GDM1 (cell line): ENCODE measurements around the gene RASSF4.

Experiments used
- DNase-seq: peaks from one replicate; lab custom pipeline; 2025; lab: John Stamatoyannopoulos, UW

The RASSF4 gene

DNA sequence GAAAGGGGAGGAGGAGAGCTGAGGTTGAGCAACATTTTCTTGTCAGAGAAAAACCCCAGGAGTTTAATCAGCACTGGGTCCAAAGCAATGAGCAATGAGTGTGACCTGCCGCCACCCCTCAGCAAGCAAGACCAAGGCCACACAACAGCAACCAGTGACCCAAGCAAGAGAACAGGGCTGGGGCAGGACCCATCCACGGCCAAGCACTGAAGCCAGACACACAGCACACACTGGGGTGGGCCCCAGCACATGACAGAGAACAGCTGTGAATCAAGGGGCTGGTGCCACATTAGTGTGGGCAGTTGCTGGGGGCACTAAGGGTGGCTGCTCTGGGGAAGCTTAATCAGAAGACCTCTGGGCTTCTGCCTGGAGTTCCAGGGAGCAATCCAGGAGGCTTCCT is 32.2 kb upstream of the RASSF4 start:
- no peak for DNase-seq

DNA sequence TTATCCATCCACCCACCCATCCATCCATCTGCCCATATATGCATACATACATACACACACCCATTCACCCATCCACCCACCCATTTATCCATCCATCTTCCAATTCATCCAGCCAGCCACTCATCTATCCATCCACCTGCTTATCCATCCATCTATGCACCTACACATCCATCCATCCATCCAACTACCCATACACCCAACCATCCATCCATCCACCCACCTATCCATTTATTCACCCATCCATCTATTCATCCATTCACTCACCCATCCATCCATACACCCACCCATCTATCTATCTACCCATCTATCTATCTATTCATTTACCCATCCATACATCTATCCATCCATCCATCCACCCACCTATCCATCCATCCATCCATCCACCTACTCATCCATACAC is 31.1 kb upstream of the RASSF4 start:
- no peak for DNase-seq

DNA sequence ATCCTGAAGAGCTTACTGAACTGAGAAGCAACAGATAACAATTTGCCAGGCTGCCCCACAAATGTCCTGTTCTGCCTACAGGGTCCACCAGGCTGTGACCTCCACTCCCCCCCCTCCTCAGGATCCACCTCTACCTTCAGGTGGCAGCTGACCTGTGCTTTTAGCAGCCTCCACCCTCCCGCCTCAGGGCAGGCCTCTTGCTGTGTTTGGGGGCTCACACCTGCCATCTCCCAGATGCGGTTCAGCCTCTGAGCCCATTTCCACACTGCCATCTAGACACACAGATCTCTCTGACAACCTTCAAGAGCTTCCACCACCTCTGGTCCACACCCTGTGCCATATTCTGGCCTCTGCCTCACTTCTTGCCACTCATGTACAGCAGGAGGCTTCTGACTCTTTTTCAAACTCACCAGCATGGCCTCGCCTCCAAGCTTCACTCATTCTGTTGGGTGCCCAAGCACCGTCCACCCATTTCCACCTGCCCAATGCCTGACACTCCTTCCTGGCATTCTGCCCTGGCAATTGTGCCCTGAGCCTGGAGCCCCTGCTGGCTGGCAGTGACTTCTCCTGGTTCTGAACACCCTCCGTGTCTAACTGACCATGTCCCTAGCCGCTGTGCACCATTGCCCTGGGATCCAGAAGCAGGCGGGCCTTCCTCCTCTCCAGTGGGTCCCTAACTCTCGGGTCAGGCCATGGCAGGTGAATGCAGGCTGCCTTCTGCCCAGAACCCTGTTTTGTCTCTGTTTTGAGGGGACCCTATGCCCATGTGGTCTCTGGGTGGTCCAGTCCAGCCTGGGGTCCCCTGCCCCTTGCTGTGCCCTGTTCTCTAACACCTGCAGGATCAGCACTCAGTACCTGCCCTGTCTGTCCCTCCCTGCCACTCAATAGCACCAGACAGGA is 30.0 kb upstream of the RASSF4 start:
- no peak for DNase-seq

DNA sequence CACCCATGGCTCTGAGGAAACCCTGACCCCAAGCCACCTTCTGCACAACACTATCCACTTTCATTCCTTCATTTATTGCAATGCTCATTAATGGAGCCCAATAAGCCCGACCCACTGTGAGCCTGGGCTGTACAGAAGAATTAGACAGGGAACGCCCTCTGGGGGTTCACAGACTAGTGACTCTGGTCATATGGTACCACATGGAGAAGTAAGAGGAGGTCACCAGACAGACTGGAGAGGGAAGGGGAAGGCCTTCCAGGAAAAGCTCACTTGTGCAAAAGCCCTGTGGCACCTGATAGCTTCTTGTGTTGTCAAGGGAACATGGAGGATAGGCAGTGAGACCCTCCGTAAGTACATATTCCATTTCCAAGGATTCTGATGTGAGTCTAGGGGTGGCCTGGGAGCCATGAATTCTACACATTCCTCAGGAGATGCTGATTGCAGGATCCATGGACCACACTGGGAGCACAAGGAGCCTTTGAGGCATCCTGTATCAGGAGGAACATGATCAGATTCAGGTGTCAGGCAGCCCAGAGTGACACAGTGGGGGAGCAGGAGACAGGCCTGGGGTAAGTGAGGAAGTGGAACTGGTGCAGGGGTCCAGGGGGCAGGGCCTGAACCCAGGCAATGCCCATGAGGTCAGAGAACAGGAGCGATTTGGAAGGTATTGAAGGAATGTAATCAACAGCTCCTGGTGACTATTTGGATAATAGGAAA is 28.5 kb upstream of the RASSF4 start:
- no peak for DNase-seq

DNA sequence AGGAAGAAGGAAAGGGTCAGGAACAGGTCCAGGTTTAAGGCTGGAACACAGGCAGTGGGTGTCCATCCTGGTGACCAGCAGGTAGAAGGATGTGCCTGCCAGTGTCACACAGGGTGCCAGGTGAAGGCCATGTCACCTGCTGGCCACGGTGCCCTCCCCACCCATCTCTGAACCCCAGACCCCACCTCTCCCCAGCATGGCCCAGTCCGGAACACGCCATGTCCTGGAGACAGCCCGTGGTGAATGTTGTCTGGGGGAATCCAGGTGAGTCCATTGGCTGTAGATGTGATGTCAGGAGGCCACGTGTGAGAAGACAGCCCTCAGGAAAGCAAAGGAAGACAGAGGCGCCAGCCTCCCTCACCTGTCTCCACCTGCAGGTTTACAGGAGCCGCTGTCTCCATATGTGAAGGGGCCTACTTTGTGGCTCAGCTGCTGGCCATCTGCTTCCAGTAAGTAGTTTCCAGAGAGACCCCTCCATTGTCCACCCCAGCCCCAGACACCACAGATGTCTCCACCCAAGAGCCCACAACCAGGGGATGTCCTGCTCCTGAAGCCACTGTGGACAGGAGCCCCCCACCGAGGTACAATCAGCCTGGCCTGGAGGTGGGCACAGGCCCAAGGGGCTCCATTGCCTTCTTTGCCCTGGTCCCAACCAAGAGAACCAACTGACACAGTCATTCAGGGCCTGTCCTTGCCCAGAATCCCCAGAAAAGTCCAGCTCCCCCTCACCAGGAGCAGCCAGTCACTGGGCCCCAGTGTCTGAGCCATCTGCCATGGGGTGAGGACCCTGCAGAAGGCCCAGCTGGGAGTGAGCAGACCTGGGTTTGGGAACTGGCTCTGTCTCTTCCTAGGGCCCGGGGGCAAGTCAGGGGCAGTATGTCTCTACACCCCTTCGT is 27.7 kb upstream of the RASSF4 start:
- DNase-seq = no peak

DNA sequence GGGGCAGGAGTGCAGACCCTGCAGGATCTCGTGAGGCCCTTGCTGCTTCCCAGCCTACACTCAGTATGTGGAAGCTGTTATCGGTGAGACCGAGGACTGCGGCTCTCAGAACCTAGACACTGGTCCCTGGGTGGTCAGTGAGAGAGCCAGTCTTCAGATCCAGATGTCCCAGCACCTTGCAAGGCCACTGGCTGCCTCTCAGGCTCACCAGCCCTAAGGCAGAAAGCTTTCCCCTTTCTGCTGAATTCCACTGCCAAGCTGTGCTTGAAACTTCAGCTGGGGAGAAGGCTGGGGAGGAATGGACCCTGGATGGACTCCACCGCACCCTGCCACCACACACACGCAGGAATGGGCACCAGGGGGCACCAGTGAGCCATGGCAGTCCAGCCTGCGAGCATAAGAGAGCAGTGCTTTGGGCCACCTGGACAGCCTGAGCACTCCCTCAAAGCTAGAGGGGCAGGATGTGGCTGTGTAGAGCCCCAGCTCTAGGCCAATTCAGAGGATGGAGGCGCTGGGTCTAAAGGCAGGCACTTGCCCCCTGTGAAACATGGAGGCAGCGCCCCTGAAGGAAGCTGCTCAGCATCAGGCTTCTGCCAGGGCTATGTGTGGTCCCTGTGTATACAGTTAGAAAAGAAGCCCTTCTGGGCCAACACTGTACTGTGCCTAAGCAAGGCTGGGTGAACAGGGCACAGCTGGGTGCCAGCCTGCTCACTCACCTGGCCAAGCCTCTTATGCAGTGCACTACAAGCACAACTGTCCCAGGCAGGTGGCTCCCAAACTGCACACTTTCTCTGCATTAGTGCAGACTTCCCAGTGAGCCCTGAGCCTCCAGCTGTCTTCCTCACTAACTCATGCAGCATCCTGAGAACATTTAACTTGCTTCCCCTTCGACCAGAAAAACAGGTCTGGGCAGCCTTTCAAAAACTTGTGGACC is 26.8 kb upstream of the RASSF4 start:
- peak; percentile 67 for DNase-seq

DNA sequence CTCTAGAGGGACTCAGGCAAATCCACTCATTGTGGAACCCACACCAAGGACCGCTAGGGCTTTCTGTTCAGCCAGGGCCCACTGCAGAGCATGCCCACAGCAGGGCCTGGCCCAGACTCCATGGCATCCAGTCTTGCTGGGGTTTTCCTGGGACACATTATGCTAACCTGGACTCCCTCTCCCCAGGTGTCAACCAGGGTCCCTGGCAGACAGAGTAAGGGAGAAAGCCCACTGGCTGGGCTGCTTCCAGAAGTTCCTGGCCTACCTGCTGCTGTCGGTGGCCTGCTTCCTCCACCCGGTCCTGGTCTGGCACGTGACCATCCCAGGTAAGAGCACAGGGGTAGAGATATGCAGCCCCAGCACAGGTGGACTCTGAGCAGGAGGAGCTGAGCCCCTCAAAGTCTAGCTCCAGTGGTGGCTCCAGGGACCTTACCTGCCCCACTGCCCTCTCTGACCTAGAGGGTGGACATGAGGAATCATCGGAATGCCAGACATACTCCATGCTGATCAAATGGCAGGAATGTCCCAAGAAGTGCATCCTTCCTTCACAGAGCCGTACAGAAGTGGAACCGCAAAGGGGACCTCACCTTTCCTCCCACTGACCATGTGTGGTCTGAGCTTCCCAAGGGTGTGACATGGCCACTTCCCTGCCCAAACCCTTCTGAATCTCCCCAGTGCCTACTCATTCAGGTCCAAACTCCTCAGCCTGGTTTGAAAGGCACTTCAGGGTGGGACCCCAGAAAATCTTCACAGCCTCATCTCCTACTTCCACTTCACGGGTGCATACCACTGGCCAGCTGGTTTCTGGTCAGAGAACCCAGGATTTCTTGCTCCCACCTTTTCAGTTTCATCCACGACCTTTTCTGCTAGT is 25.9 kb upstream of the RASSF4 start:
- no peak for DNase-seq

DNA sequence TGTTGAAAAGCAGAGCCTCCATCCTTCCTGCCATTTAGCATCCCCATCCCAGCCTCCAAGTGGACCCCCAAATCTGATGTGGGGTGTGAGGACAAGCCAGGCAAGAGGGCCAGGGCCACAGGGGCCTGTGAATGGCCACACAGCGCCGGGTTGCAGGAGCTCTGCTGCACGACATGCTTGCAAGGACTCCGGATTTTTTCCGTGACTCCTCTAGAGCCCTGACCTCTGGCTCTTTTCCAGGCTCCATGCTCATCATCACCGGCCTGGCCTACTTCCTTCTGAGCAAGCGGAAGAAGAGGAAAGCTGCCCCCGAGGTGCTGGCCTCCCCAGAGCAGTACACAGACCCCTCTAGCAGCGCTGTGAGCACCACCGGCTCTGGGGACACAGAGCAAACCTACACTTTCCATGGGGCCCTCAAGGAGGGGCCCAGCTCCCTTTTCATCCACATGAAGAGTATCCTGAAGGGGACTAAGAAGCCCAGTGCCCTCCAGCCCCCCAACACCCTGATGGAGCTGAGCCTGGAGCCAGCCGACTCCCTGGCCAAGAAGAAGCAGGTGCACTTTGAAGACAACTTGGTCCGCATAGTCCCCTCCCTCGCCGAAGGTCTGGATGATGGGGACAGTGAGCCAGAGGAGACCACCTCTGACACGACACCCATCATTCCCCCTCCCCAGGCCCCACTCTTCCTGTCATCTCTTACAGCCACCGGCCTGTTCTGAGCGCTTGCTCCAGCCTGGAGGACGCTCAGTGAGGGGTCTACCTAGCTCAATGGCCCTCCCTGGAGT is 25.0 kb upstream of the RASSF4 start:
- no peak for DNase-seq

DNA sequence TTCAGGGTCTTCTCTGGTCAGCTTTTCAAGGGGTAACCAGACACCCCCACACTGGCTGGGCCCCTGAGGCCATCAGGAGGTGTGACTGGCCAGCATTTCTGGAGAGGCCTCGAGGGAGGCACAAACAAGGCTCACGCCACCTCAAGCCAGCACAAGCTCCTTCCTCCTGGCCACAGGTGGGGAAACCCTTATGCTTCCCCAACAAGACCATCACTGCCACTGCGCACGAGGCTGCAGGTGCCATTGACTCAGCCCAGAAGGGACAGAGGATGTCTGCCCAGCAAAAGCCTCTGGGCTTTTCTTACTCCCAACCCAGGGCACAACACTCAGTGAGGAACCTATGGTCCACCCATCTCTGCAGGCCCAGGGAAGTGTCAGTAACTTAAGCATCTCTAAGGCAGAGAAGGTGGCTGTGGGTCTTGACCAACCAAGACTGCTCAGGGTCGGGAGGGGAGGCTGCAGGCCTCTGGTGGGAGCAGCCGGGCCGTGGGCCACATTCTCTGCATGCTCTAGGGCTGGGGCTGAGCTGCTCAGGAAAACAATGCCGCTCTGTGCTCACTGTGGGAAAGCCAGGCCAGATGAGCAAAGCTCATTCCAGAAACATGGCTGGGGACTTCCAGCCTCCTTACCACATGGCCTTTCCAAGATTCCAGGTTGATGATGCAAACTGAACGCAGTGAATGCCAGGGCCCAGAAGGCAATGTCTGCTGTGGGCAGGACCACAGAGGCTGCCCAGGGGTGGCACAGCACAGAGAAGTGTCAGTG is 24.2 kb upstream of the RASSF4 start:
- DNase-seq = no peak

DNA sequence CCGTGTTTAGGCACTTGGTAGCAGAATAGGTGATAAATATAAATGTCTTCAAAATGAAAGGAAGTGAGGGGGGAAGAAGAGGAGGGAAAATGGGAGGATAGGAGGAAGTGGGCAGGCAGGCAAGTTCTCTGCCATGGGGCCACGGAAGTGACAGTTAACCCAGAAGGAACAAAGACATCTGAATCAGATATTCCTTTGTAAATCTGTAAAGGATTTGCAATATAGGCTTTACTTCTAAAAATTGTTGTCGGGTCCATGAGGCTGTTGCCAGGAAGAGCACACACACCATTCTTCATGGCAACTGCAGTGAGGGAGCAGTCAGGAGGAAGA is 23.7 kb upstream of the RASSF4 start:
- DNase-seq = peak; percentile 52

DNA sequence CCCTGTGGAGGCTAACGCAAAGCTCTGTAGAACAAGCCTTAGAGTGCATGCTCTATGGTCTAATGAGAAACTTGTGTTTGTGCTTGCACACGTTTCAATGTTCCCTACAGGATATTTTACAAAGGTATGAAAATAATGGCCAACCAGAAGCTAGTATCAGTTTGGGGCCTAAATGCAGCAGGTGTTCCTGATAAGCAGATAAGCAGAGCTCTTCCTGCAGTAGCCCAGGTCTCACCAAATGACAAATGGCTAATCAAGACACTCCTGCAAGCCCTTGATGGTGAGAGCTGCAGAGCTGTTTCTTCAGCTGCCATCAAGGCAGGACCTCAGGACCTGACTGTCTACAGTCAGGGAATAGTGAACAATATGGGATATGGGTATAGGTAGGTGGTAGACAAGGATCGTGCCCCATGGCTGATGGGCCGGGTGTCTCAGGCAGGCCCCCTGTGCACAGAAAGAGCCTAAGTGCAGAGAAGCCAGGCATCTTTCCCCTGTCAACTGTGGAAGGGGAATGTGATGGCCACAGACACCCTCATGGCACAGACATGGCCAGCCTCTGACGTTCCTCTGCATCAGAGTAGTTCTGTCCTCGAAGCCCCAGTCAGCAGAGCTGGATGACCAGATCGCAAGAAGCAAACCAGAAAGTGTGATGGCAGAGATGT is 23.2 kb upstream of the RASSF4 start:
- DNase-seq = no peak

DNA sequence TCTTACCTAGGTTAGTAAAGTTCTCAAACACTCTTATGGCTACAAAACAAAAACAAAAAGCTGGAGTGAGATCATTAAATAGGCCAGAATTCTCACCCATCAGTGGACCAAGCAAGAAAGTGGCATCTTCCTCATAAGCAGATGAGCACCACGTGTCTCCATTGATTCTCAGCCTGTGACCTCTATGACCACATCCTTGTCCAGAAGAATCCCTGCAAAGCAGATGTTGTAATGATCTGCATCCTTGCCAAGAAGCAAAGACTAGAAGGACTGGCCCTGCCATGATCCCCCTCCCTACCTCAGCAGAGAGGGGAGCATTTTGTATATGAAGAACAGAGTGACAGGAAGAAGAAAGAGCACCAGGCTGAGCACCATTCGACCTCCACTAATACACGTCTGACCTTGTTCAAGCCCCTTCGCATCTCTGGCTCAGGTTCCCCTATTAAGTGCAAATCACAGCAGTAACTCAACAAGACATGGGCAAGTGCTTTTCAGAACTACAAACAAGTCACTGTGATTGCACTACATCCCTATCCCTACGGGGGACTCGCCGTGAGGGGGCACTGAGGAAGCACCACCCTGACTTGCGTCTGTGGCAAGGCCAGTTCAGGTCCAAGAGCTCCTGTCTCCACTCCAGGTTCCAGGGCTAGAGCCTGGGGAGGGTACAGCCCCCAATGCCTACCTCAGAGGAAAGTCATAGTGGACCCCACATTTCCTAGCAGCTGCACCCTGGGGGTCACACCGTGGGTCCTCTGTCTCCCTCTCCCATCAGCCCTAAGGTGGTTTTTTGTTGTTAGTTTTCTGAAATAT is 22.2 kb upstream of the RASSF4 start:
- DNase-seq = no peak

DNA sequence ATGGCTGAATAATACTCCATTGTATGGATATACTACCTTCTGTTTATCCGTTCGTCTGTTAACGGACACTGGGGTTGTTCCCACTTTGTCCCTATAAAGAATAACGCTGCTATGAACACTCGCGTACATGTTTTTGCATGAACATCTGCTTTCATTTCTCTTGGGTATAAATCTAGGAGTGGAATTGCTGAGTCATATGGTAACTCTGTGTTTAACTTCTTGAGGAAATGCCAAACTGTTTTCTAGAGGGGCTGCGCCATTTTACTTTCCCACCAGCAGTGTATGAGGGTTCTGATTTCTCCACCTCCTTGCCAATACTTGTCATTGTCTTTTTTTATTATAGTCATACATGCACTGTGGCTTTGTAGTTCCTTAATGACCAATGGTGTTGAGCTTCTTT is 20.6 kb upstream of the RASSF4 start:
- no peak for DNase-seq

DNA sequence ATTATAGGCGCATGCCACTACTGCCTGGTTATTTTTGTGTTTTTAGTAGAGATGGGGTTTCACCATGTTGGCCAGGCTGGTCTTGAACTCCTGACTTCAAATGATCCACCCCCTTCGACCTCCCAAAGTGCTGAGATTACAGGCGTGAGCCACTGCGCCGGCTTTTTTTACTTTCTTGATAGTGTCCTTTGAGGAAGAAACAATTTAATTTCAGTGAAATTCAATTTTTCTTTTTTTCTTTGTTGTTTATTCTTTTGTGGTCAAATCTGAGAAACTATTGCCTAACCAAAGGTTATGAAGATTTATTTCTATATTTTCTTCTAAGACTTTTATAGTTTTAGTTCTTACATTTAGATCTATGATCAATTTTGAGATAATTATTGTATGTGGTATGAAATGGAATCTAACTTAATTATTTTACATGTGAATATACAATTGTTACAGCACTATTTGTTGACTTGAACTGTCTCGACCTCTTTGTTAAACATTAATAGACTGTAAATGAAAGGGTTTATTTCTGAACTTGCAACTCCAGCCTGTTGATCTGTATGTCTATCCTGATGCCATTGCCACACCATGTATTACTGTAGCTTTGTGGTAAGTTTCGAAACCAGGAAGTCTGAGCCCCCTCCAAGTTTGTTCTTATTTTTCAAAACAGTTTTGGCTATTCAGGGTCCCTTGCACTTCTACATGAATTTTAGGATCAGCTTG is 19.8 kb upstream of the RASSF4 start:
- DNase-seq = no peak

DNA sequence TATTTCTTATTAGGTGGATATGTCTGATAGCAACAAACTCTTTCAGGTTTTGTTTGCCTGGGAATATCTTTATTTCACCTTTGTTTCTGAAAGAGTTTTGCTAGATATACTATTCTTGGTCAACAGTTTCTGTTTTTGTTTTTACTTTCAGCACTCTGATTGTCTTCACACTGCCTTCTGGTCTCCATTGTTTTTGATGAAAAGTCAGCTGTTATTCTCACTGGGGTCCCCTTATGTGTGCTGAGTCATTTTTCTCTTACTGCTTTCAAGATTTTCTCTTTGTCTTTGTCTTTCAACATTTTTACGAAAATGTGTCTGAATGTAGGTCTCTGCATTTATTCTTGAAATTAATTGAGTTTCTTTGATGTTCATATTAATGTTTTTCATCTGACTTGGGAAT is 15.2 kb upstream of the RASSF4 start:
- DNase-seq = no peak

DNA sequence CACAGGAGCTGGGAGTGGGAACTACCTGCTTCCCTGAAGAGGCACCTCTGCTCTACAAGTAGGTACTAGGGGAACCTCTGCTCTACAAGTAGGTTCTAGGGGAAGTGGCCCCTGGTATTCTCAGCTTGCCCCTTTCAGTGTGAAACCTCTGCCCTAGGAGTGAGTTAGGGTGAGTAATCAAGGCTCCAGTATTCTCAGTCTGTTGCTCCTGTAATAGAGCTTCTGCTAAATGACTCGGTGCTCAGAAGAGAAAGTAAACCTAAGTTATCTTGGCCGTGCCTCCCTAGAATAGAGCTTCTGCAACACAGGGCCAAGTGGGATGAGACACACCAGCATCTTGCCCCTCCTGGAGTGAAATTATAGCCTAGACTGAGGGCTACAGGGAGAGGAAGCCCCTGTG is 13.4 kb upstream of the RASSF4 start:
- no peak for DNase-seq
